Astrocyte of the cerebellum (primary cell): Measurements from ENCODE around the gene CLIP1.
"Not testable (repeated sequence)": the region's sequence is repeated elsewhere in the genome, so short reads cannot be mapped to it uniquely, and the experiment has no call there.

Experiments
- DNase-seq: peaks from one replicate; pipeline ENCODE4 v3.0.0-alpha.2; 2011; ENCODE audit warnings: low read depth
- H3K4me3 ChIP-seq: 2 replicates; pipeline ENCODE4 v1.5.1; 2011; ENCODE audit warnings: mild to moderate bottlenecking, low read depth, low read length, moderate library complexity
- CTCF ChIP-seq: IDR thresholded peaks from 2 replicates; pipeline ENCODE4 v1.5.1; 2012; ENCODE audit warnings: low read length, low read depth, moderate library complexity, mild to moderate bottlenecking; ENCODE audit errors: missing control alignments
- in situ Hi-C: cut with HindIII; loops from 2 replicates; pipeline ENCODE4 v1.10.0; 2017; ENCODE audit warnings: low sequenced_read_pairs

Gene CLIP1

GRCh38 chr12:122363782-122364181 is 58.7 kb downstream of the CLIP1 start:
- H3K4me3 ChIP-seq = no peak overlapping the region
- in situ Hi-C loops = no loop called here
- no peak for DNase-seq
- no peak for TF ChIP-seq CTCF

GRCh38 chr12:122362755-122363154 is 59.7 kb downstream of the CLIP1 start:
- no peak for TF ChIP-seq CTCF

GRCh38 chr12:122358403-122358802 is 64.1 kb downstream of the CLIP1 start:
- H3K4me3 ChIP-seq, in situ Hi-C loops, DNase-seq: not testable (repeated sequence)

More at GRCh38 chr12:122362755-122363154, 59.7 kb downstream of the CLIP1 start:
- in situ Hi-C loops = no loop called here
- DNase-seq = no peak
- no peak overlapping the region for H3K4me3 ChIP-seq

- DNase-seq, in situ Hi-C loops, H3K4me3 ChIP-seq: not testable (repeated sequence)
Measured at GRCh38 chr12:122357536-122357935, 64.9 kb downstream of the CLIP1 start.

GRCh38 chr12:122356991-122357390 is 65.5 kb downstream of the CLIP1 start:
- DNase-seq, H3K4me3 ChIP-seq, in situ Hi-C loops: not testable (repeated sequence)

- peak; percentile 51 for DNase-seq
- TF ChIP-seq CTCF = peak; percentile 77
- H3K4me3 ChIP-seq = no peak overlapping the region
- in situ Hi-C loops = no loop called here
Measured at GRCh38 chr12:122356192-122356635, 66.3 kb downstream of the CLIP1 start.

- DNase-seq = no peak
- TF ChIP-seq CTCF = no peak
- H3K4me3 ChIP-seq = no peak overlapping the region
- in situ Hi-C loops = no loop called here
Measured at GRCh38 chr12:122355706-122356105, 66.8 kb downstream of the CLIP1 start.

- no peak for TF ChIP-seq CTCF
- no peak for DNase-seq
- H3K4me3 ChIP-seq = no peak overlapping the region
- in situ Hi-C loops = no loop called here
Measured at GRCh38 chr12:122354958-122355641, 67.4 kb downstream of the CLIP1 start.
